NB4 (cell line): ENCODE measurements around the gene SLC9A8.

Source experiments
- DNase-seq: peaks from one replicate; pipeline ENCODE4 v3.0.0; 2010; ENCODE audit warnings: low read depth
- H3K4me3 ChIP-seq: one replicate; pipeline ENCODE4 v1.5.1; 2011; ENCODE audit warnings: mild to moderate bottlenecking, low read depth, low read length, moderate library complexity
- MYC ChIP-seq: IDR thresholded peaks from 2 replicates; pipeline ENCODE4 v1.6.1; 2011; ENCODE audit warnings: low read depth, low read length
- POLR2A ChIP-seq: IDR thresholded peaks from 2 replicates; pipeline ENCODE4 v1.6.1; 2011; ENCODE audit warnings: mild to moderate bottlenecking; ENCODE audit not compliant: insufficient read length; ENCODE audit errors: extremely low read depth
- TF ChIP-seq, protein P1 (sequence below): IDR thresholded peaks from 2 replicates; pipeline ENCODE4 v1.6.1; 2011; ENCODE audit warnings: low read depth, low read length
- TF ChIP-seq, protein P2 (sequence below): IDR thresholded peaks from one replicate; pipeline ENCODE4 v1.5.1; 2012; ENCODE audit warnings: low read depth, low read length

SLC9A8 gene

DNA sequence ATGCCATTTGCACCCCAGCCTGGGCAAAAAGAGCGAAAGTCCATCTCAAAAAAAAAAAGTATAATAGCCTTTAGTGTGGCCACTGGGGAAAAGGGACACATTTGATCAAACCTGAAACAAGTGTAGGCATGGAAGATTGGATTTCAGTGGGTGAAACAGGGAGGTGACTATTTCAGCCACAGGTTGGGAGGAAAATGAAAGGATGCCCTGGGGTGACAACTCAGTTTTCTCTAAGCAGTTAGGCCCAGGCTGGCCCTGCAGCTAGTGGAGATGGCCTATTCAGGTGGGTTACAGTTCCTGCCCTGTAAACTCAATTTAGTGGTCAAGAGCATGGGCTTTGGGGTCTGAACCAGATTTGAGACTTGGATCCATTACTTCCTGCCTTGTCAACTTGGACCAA, 66.3 kb downstream of the SLC9A8 start:
- TF ChIP-seq POLR2A (no peak), MYC (no peak)
- TF ChIP-seq, protein P1, sequence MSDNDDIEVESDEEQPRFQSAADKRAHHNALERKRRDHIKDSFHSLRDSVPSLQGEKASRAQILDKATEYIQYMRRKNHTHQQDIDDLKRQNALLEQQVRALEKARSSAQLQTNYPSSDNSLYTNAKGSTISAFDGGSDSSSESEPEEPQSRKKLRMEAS = no peak
- TF ChIP-seq, protein P2, sequence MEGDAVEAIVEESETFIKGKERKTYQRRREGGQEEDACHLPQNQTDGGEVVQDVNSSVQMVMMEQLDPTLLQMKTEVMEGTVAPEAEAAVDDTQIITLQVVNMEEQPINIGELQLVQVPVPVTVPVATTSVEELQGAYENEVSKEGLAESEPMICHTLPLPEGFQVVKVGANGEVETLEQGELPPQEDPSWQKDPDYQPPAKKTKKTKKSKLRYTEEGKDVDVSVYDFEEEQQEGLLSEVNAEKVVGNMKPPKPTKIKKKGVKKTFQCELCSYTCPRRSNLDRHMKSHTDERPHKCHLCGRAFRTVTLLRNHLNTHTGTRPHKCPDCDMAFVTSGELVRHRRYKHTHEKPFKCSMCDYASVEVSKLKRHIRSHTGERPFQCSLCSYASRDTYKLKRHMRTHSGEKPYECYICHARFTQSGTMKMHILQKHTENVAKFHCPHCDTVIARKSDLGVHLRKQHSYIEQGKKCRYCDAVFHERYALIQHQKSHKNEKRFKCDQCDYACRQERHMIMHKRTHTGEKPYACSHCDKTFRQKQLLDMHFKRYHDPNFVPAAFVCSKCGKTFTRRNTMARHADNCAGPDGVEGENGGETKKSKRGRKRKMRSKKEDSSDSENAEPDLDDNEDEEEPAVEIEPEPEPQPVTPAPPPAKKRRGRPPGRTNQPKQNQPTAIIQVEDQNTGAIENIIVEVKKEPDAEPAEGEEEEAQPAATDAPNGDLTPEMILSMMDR = no peak
- no peak for DNase-seq
- H3K4me3 ChIP-seq = no peak overlapping the region

DNA sequence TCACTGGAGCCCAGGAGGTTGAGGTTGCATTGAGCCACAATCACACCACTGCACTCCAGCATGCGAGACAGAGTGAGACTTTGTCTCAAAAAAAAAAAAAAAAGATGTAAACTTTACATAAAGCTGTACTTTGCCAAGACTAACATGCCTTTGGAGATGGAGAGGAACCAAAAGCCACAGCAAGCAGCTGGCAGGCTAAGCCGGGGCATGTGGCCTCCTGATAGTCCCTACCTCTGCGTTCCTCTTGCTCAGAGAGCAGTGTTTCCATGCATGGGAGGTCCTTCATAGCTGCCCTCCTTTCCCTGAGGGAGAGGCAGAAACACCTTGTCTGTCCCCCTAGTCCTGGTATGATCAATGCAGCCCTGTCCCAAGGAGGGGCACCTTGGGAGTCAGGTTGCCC, 67.5 kb downstream of the SLC9A8 start:
- no peak overlapping the region for H3K4me3 ChIP-seq
- TF ChIP-seq, protein P2 = no peak
- TF ChIP-seq, protein P1 = no peak
- TF ChIP-seq MYC = no peak
- TF ChIP-seq POLR2A = no peak
- DNase-seq = no peak

DNA sequence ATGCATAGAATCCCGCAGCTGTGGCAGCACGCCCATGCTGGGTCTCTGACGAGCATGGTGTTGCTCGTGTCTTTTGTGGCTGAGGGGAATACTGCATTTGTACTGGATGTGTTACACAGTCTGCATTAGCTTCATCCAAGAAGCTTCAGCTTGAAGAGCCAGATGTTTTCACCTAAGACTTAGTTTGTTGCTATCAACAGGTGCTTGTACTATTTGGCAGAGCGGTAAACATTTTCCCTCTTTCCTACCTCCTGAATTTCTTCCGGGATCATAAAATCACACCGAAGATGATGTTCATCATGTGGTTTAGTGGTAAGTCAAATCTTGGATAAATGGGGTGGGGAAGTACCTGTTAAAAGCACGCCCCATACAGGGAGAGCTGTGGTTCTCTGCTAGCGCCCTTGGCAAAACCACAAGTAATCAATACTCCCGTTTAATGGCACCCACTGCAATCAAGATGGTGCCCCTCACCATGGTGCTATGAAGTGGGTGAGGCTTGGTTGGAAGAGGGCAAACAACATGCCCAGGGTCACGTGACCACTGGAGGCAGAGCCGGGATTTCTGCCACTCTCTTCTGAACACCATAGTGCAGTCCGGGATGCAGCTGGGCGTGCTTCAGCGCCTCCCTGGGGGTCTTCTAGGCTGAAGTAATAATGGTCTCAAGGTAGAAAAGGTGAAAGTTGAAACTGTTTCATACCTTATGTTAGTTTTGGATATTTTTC, 68.3 kb downstream of the SLC9A8 start:
- TF ChIP-seq MYC = no peak
- TF ChIP-seq POLR2A = no peak
- TF ChIP-seq, protein P2 = no peak
- TF ChIP-seq, protein P1 = no peak
- no peak for DNase-seq
- no peak overlapping the region for H3K4me3 ChIP-seq

DNA sequence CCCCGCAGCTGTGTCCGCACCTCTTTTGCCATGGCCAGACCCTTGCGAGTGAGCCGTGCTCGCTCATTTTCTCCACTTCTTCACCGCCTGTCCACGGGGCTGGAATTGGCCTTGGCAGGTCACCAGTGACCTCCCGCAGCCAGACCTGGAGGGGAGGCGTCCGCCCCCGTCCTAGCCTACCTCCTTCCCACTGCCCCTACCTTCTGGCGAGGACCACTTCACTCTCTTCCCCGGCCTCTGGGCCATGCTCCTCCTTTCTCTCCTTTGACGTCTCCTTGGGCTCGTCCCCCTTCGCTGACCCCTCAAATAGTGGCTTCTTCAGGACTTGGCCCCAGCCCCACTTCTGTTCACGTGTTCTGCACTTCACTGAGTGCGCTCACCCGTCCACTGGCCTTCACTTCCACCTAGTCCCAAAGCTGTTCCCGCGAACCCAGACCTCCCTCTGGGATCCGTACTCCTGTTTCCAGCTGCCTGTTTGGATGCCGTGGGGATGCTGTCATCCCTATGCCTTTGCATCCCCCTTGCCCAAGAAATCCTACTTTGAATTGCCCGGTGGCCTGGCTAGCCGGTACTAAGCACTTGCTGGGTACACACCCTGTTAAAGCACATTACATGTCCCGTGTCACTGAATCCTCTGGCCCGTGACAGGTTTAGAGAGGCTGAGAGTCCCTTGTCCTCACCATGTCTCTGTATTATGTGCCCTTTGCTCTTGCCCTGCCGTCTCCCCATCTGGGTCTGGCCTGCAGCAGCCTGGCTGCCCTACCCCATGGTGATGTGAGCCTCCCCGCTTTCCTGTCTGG, 69.7 kb downstream of the SLC9A8 start:
- no peak overlapping the region for H3K4me3 ChIP-seq
- TF ChIP-seq, protein P2 = no peak
- TF ChIP-seq, protein P1 = no peak
- no peak for TF ChIP-seq MYC
- TF ChIP-seq POLR2A = no peak
- DNase-seq = no peak

DNA sequence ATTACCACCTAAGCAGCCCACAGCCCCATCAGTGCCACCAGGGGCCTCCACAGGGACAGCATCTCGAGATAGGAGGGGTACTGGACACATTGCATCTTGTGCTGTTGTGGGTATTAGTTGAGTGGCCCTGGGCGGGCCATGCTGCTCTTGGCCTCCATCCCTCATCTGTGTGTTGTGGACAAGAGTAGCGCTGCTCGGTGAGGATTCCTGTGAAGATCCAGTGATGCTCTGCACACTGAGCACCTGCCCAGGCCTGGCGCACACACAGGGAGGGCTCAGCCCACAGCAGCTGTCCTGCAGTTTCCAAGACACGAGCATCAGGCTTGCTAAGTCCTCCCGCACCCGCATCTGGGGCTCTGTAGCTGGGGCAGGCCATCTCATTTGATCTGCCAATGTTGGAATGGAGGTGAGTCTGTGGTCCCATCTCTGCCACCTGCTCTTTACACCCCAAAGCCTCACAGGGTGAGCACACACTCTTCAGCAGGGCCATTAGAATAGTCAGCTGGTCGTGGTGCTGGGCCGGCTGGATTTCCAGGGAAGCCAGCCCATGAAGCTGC, 70.7 kb downstream of the SLC9A8 start:
- TF ChIP-seq, protein P2 = no peak
- TF ChIP-seq POLR2A (no peak), MYC (no peak)
- TF ChIP-seq, protein P1 = no peak
- no peak overlapping the region for H3K4me3 ChIP-seq
- no peak for DNase-seq
